Adrenal gland (tissue), 5 donors: ENCODE results near the gene NKIRAS2.

Source experiments
- CTCF ChIP-seq, 6 experiments: fragments of 450-650 bp in 4 of 6; fragments of 200-600 bp in 2 of 6; sonication (generic) in 1 of 6; IDR thresholded peaks; 1 replicate in 5 of 6; 2 replicates in 1 of 6; pipeline versions ENCODE4 v1.5.1 to v1.8.0; 2016 to 2021; ENCODE audit warnings: antibody characterized with exemption in 6 of 6, mild to moderate bottlenecking in 2 of 6, moderate library complexity in 1 of 6
- POLR2A ChIP-seq, 2 donors: fragments of 450-650 bp; IDR thresholded peaks; one replicate each; pipeline ENCODE4 v1.6.1; 2017; ENCODE audit warnings: antibody characterized with exemption in 2 of 2, mild to moderate bottlenecking in 2 of 2, moderate library complexity in 1 of 2
- donor health status: DM: no; HTN: no; CAD: no.

DNA sequence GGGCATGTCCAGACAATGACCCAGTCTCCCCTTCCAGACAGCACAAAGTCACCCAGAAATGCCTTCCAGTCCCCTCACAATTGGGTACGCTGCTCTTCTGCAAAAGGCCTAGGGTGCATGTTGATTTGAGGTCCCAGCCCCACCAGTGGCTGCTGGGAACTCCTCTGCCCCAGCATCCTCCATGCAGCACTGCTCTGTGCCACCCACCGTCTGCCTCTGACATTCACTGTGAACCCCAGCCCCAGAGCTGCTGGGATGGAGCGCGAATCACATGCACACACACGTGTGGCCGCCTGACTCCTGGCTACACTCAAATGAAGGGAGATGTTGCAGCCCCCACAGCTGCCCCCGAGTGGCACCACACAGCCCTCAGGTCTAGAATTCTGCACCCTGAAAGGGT lies 31.8 kb downstream of the NKIRAS2 start:
- TF ChIP-seq CTCF (IDR thresholded peaks at IDR 0.05) (no peak), POLR2A (IDR thresholded peaks at IDR 0.05) (no peak)
